A673 (cell line): ENCODE measurements around the gene CFAP298. TPM values are rescaled to one million over a fixed set of nuclear protein-coding genes. Genes with fewer than 3 reads are reported as not detected.

ENCODE experiments used
- BruUV-seq: library from RNA; stranded (reverse); fragments of 400-500 nt; replicated peaks from 2 replicates; lab custom pipeline; 2021; lab: Mats Ljungman, UMichigan
- CTCF ChIA-PET: fragments of 300-600 bp; sonication (Branson Sonifier 250); formaldehyde crosslinking; loops from one replicate; lab custom pipeline; 2022; ENCODE audit warnings: antibody characterized with exemption; lab: Charles Lee
- POLR2A ChIA-PET: fragments of 300-600 bp; sonication (Branson Sonifier 250); formaldehyde crosslinking; loops from one replicate; lab custom pipeline; 2022; ENCODE audit warnings: antibody characterized with exemption; ENCODE audit not compliant: low non-redundant PET; lab: Charles Lee
- DNase-seq: peaks from one replicate; pipeline ENCODE4 v3.0.0-alpha.2; 2015; ENCODE audit warnings: low spot score
- H3K27ac ChIP-seq: fragments of 200-600 bp; sonication (generic); 2 replicates; pipeline ENCODE4 v1.5.1; 2016; ENCODE audit warnings: mixed run types, low read depth, mild to moderate bottlenecking, mixed read lengths, antibody characterized with exemption, low read length; ENCODE audit not compliant: poor library complexity, severe bottlenecking
- H3K27me3 ChIP-seq: fragments of 200-600 bp; sonication (generic); replicated peaks from 2 replicates; pipeline ENCODE4 v1.6.1; 2017; ENCODE audit warnings: mixed run types, low read depth, mild to moderate bottlenecking, mixed read lengths, antibody characterized with exemption, low read length; ENCODE audit not compliant: insufficient read depth, poor library complexity
- H3K36me3 ChIP-seq: fragments of 200-600 bp; sonication (generic); 2 replicates; pipeline ENCODE4 v1.6.1; 2016; ENCODE audit warnings: mixed run types, mild to moderate bottlenecking, mixed read lengths, antibody characterized with exemption, low read length; ENCODE audit not compliant: insufficient read depth, poor library complexity, severe bottlenecking
- H3K4me1 ChIP-seq: fragments of 200-600 bp; sonication (generic); 2 replicates; pipeline ENCODE4 v1.6.1; 2017; ENCODE audit warnings: mixed run types, mild to moderate bottlenecking, mixed read lengths, antibody characterized with exemption, low read length; ENCODE audit not compliant: insufficient read depth, poor library complexity, severe bottlenecking
- H3K4me3 ChIP-seq: fragments of 200-600 bp; sonication (generic); 2 replicates; pipeline ENCODE4 v1.5.1; 2016; ENCODE audit warnings: low read depth, mixed run types, mild to moderate bottlenecking, mixed read lengths, low read length; ENCODE audit not compliant: poor library complexity, severe bottlenecking
- H3K9me3 ChIP-seq: fragments of 200-600 bp; sonication (generic); 2 replicates; pipeline ENCODE4 v1.6.1; 2016; ENCODE audit warnings: mixed run types, low read depth, mild to moderate bottlenecking, mixed read lengths, antibody characterized with exemption, low read length; ENCODE audit not compliant: poor library complexity, severe bottlenecking
- EZH2 ChIP-seq: fragments of 200-600 bp; sonication (generic); IDR thresholded peaks from 2 replicates; pipeline ENCODE4 v1.6.1; 2017; ENCODE audit warnings: borderline replicate concordance, low read depth, mild to moderate bottlenecking, mixed read lengths, antibody characterized with exemption, low read length; ENCODE audit not compliant: poor library complexity, severe bottlenecking
- intact Hi-C: fragments of 100-400 bp; cut with micrococcal nuclease; formaldehyde crosslinking; loops from one replicate; pipeline ENCODE4 v1.10.0; 2022; ENCODE audit not compliant: unreplicated experiment
- total RNA-seq: library from RNA; stranded (reverse); gene quantifications from 2 replicates; pipeline ENCODE4 v1.2.3, GENCODE V29; 2021
- TF ChIP-seq, protein P1 (sequence below): fragments of 300-800, 200-600 bp; sonication (generic); conservative IDR thresholded peaks from 2 replicates; pipeline ENCODE4 v1.5.1; 2017; ENCODE audit warnings: low read depth, mild to moderate bottlenecking, antibody characterized with exemption, low read length, moderate library complexity, mixed read lengths

The CFAP298 gene
- total RNA-seq, 1 experiment from 2014 or later = 55.2 TPM

- no peaks in the 10 kb centered on the region for H3K36me3 ChIP-seq
- H3K27me3 ChIP-seq = no peaks in the 10 kb centered on the region
- H3K4me1 ChIP-seq = no peaks in the 10 kb centered on the region
- POLR2A ChIA-PET = interaction anchor here (0.8 kb wide), 1 partner anchor 10 kb away, joined by 3 read pairs; no protein-coding TSS in a partner anchor
- no TSS peak for BruUV-seq
- intact Hi-C loops = no loop called here
- H3K27ac ChIP-seq = no peak overlapping the region
- no peak overlapping the region for H3K4me3 ChIP-seq
- CTCF ChIA-PET = no interaction called here
- TF ChIP-seq, protein P1, sequence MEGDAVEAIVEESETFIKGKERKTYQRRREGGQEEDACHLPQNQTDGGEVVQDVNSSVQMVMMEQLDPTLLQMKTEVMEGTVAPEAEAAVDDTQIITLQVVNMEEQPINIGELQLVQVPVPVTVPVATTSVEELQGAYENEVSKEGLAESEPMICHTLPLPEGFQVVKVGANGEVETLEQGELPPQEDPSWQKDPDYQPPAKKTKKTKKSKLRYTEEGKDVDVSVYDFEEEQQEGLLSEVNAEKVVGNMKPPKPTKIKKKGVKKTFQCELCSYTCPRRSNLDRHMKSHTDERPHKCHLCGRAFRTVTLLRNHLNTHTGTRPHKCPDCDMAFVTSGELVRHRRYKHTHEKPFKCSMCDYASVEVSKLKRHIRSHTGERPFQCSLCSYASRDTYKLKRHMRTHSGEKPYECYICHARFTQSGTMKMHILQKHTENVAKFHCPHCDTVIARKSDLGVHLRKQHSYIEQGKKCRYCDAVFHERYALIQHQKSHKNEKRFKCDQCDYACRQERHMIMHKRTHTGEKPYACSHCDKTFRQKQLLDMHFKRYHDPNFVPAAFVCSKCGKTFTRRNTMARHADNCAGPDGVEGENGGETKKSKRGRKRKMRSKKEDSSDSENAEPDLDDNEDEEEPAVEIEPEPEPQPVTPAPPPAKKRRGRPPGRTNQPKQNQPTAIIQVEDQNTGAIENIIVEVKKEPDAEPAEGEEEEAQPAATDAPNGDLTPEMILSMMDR = no peak
- TF ChIP-seq EZH2 = no peak
- peaks cover 4% of the 10 kb centered on the region for H3K9me3 ChIP-seq
- no peak for DNase-seq
These were observed 45.3 kb downstream of the CFAP298 start for GRCh38 chr21:32566741-32567389.

DNA sequence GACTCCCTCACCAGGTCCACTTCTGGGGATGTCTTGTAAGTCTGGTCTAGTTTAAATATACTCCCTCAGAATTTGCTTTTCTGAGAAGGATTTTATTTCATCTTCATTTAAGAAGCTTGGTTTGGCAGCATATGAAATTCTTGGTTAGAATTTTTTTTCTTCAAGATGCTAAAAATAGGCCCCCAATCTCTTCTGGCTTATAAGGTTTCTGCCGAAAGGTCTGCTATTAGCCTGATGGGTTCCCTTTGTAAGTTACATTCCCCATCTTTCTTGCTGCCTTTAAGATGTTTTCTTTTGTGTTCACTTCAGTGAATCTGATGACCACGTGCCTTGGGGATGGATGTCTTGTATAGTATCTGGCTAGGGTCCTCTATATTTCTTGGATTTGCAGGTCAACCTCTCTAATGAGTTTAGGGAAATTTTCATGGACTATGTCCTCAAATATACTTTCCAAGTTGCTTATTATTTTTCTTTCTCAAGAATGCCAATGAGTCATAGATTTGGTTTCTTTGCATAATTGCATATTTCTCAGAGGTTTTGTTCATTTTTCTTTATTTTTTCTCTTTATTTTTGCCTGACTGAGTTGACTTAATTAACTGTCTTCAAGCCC is 46.2 kb downstream of the CFAP298 start:
- ChIA-PET POLR2A (interaction anchor here (0.8 kb wide), 1 partner anchor 11 kb away, joined by 3 read pairs; no protein-coding TSS in a partner anchor), CTCF (no interaction called here)
- no peak overlapping the region for H3K27ac ChIP-seq
- no peaks in the 10 kb centered on the region for H3K27me3 ChIP-seq
- peaks cover 4% of the 10 kb centered on the region for H3K9me3 ChIP-seq
- intact Hi-C loops = no loop called here
- no peak overlapping the region for H3K4me3 ChIP-seq
- no peak for TF ChIP-seq EZH2
- TF ChIP-seq, protein P1 = no peak
- no peaks in the 10 kb centered on the region for H3K4me1 ChIP-seq
- BruUV-seq = no TSS peak
- H3K36me3 ChIP-seq = no peaks in the 10 kb centered on the region
- DNase-seq = no peak

- no peak for DNase-seq
- ChIA-PET POLR2A (no interaction called here), CTCF (no interaction called here)
- TF ChIP-seq, protein P1 = no peak
- no peak for TF ChIP-seq EZH2
- no peaks in the 10 kb centered on the region for H3K27me3 ChIP-seq
- H3K4me3 ChIP-seq = no peak overlapping the region
- intact Hi-C loops = loop anchor here (2.0 kb wide), 1 partner anchor 148 kb away; no protein-coding TSS in a partner anchor
- BruUV-seq = no TSS peak
- no peaks in the 10 kb centered on the region for H3K36me3 ChIP-seq
- H3K27ac ChIP-seq = peak overlapping the region; percentile 31
- H3K9me3 ChIP-seq = peaks cover 4% of the 10 kb centered on the region
- no peaks in the 10 kb centered on the region for H3K4me1 ChIP-seq
These were observed 49.3 kb downstream of the CFAP298 start for GRCh38 chr21:32562915-32563314.
